HepG2 (cell line): Measurements from ENCODE around the gene HSPA1L. TPM values are rescaled to one million over a fixed set of nuclear protein-coding genes. Genes with fewer than 3 reads are reported as not detected.

Experiments
- ATF1 ChIP-seq: IDR thresholded peaks from 2 replicates; pipeline ENCODE4 v1.6.1; 2016; ENCODE audit warnings: mild to moderate bottlenecking, control low read depth
- E2F2 ChIP-seq: sonication (generic); formaldehyde crosslinking; IDR thresholded peaks from 2 replicates; pipeline ENCODE4 v1.4.0; 2020; ENCODE audit warnings: missing genetic modification reagents, borderline replicate concordance
- EEA1 ChIP-seq: sonication (generic); formaldehyde crosslinking; IDR thresholded peaks from 2 replicates; pipeline ENCODE4 v1.5.1; 2020; ENCODE audit warnings: mild to moderate bottlenecking, missing genetic modification reagents, borderline replicate concordance
- EHMT2 ChIP-seq: fragments of 200-600 bp; sonication (generic); IDR thresholded peaks from 2 replicates; pipeline ENCODE4 v1.7.0; 2017; ENCODE audit warnings: antibody characterized with exemption, low read depth, low read length, borderline replicate concordance
- ETV5 ChIP-seq: IDR thresholded peaks from 2 replicates; pipeline ENCODE4 v1.6.1; 2018; ENCODE audit warnings: missing biosample characterization, missing genetic modification reagents, inconsistent platforms, borderline replicate concordance
- FIP1L1 ChIP-seq: fragments of 200-400 bp; formaldehyde crosslinking; IDR thresholded peaks from 2 replicates; pipeline ENCODE4 v1.6.1; 2018; ENCODE audit warnings: low read depth, mild to moderate bottlenecking, low read length, moderate library complexity, borderline replicate concordance; ENCODE audit not compliant: insufficient read depth
- FLYWCH1 ChIP-seq: sonication (generic); formaldehyde crosslinking; IDR thresholded peaks from 2 replicates; pipeline ENCODE4 v1.8.1; 2023; ENCODE audit warnings: mild to moderate bottlenecking, missing genetic modification reagents
- FOSL2 ChIP-seq: sonication (generic); formaldehyde crosslinking; IDR thresholded peaks from 2 replicates; pipeline ENCODE4 v1.4.0; 2020; ENCODE audit warnings: missing genetic modification reagents
- HMG20B ChIP-seq: conservative IDR thresholded peaks from 2 replicates; pipeline ENCODE4 v1.6.1; 2016; ENCODE audit warnings: missing genetic modification reagents, missing compliant biosample characterization
- MTF2 ChIP-seq: sonication (generic); formaldehyde crosslinking; IDR thresholded peaks from 2 replicates; pipeline ENCODE4 v1.5.0; 2020; ENCODE audit warnings: missing genetic modification reagents, borderline replicate concordance
- NCOR1 ChIP-seq: fragments of 200-600 bp; sonication (generic); IDR thresholded peaks from 2 replicates; pipeline ENCODE4 v1.7.0; 2017; ENCODE audit warnings: antibody characterized with exemption, low read length, borderline replicate concordance
- NPAS2 ChIP-seq: sonication (generic); formaldehyde crosslinking; IDR thresholded peaks from 2 replicates; pipeline ENCODE4 v1.8.0; 2022; ENCODE audit warnings: mild to moderate bottlenecking, missing genetic modification reagents, borderline replicate concordance
- PBX2 ChIP-seq: IDR thresholded peaks from 2 replicates; pipeline ENCODE4 v1.6.1; 2016; ENCODE audit warnings: control low read depth
- RFX5 ChIP-seq: IDR thresholded peaks from 2 replicates; pipeline ENCODE4 v1.6.1; 2011; ENCODE audit warnings: low read depth, low read length, improper control_type of control experiment
- RXRA ChIP-seq: sonication (generic); formaldehyde crosslinking; IDR thresholded peaks from 2 replicates; pipeline ENCODE4 v1.5.1; 2020; ENCODE audit warnings: missing genetic modification reagents
- SIN3A ChIP-seq: IDR thresholded peaks from 2 replicates; pipeline ENCODE4 v1.6.1; 2011; ENCODE audit warnings: low read depth, mild to moderate bottlenecking, control low read depth, low read length, borderline replicate concordance
- TIGD3 ChIP-seq: sonication (generic); formaldehyde crosslinking; IDR thresholded peaks from 2 replicates; pipeline ENCODE4 v1.5.1; 2020; ENCODE audit warnings: mild to moderate bottlenecking, missing genetic modification reagents, borderline replicate concordance
- XRCC5 ChIP-seq: fragments of 200-400 bp; formaldehyde crosslinking; optimal IDR thresholded peaks from 2 replicates; pipeline ENCODE3; 2017; ENCODE audit warnings: mild to moderate bottlenecking, low read length
- ZC3H13 ChIP-seq: sonication (generic); formaldehyde crosslinking; IDR thresholded peaks from 2 replicates; pipeline ENCODE4 v1.8.1; 2023; ENCODE audit warnings: mild to moderate bottlenecking, missing genetic modification reagents, moderate library complexity
- ZNF362 ChIP-seq: sonication (generic); formaldehyde crosslinking; IDR thresholded peaks from 2 replicates; pipeline ENCODE4 v1.4.0; 2020; ENCODE audit warnings: missing genetic modification reagents, mild to moderate bottlenecking, borderline replicate concordance
- ZNF496 ChIP-seq: sonication (generic); formaldehyde crosslinking; IDR thresholded peaks from 2 replicates; pipeline ENCODE4 v1.8.1; 2023; ENCODE audit warnings: mild to moderate bottlenecking, moderate library complexity, missing genetic modification reagents; ENCODE audit not compliant: insufficient replicate concordance
- ZNF510 ChIP-seq: sonication (generic); formaldehyde crosslinking; IDR thresholded peaks from 2 replicates; pipeline ENCODE4 v1.4.0; 2020; ENCODE audit warnings: low read depth, mild to moderate bottlenecking, missing genetic modification reagents
- ZNF557 ChIP-seq: sonication (generic); formaldehyde crosslinking; IDR thresholded peaks from 2 replicates; pipeline ENCODE4 v1.4.0; 2020; ENCODE audit warnings: missing genetic modification reagents
- ZNF570 ChIP-seq: sonication (generic); formaldehyde crosslinking; IDR thresholded peaks from 2 replicates; pipeline ENCODE4 v1.4.0; 2020; ENCODE audit warnings: mild to moderate bottlenecking, missing genetic modification reagents, borderline replicate concordance
- ZNF619 ChIP-seq: sonication (generic); formaldehyde crosslinking; IDR thresholded peaks from 2 replicates; pipeline ENCODE4 v1.4.0; 2020; ENCODE audit warnings: mild to moderate bottlenecking, missing genetic modification reagents
- polyA plus RNA-seq, 8 experiments: library from polyadenylated mRNA; depleted of rRNA in 3 of 8; stranded (reverse) in 7 of 8; unstranded in 1 of 8; fragments of >200 nt; fragmentation: Illumina TruSeq in 4 of 8; extraction: Trizol in 4 of 8; gene quantifications; 2 replicates each; pipeline versions ENCODE4 v1.2.1 to v1.2.3, GENCODE V29; 2011 to 2016; ENCODE audit warnings: low read depth in 4 of 8, missing spikeins in 1 of 8, mixed read lengths in 1 of 8; ENCODE audit not compliant: insufficient read depth in 1 of 8
- total RNA-seq, 5 experiments: library from RNA; depleted of rRNA; stranded (reverse); fragments of >200 nt; fragmentation: Illumina TruSeq; extraction: Trizol; gene quantifications; 2 replicates each; pipeline ENCODE4 v1.2.3, GENCODE V29; 2016; ENCODE audit warnings: low read depth in 1 of 5

The HSPA1L gene
- total and polyA plus RNA-seq, 2 of the 13 experiments (the other 11 are each of a cell fraction or from before 2014, with no cell fraction given) = 0.55 to 1.0 TPM

GRCh38 chr6:31815025-31815838 is at the start of gene HSPA1L, which contains the start of gene HSPA1A (continued):
- TF ChIP-seq E2F2 (CRISPR knock-in tag) (no peak), NPAS2 (CRISPR knock-in tag) (no peak), EEA1 (CRISPR knock-in tag) (no peak), ZNF496 (CRISPR knock-in tag) (no peak), ZNF557 (CRISPR knock-in tag) (0 out of 2 replicates have a peak, but pooled peaks have one; percentile 67), ZNF362 (no peak), ZNF570 (CRISPR knock-in tag) (no peak), ZNF510 (CRISPR knock-in tag) (no peak), RFX5 (peak; percentile 52; the same call in 1 of the 2 replicates), MTF2 (CRISPR knock-in tag) (no peak), ATF1 (no peak), ZC3H13 (0 out of 2 replicates have a peak, but pooled peaks have one; percentile 40), FIP1L1 (no peak), TIGD3 (no peak), ETV5 (peak; percentile 64), EHMT2 (no peak), ZNF619 (CRISPR knock-in tag) (no peak), HMG20B (CRISPR knock-in tag) (peak; percentile 58; the same call in 1 of the 2 replicates), NCOR1 (0 out of 2 replicates have a peak, but pooled peaks have one; percentile 34), FLYWCH1 (CRISPR knock-in tag) (no peak), XRCC5 (no peak), FOSL2 (CRISPR knock-in tag) (0 out of 2 replicates have a peak, but pooled peaks have one; percentile 19), SIN3A (peak; percentile 78; the same call in 1 of the 2 replicates), PBX2 (no peak), RXRA (CRISPR knock-in tag) (no peak)
